NB4 (cell line): ENCODE results near the gene HS6ST2.

Source experiments
- DNase-seq: peaks from one replicate; pipeline ENCODE4 v3.0.0; 2010; ENCODE audit warnings: low read depth
- H3K4me3 ChIP-seq: one replicate; pipeline ENCODE4 v1.5.1; 2011; ENCODE audit warnings: mild to moderate bottlenecking, low read depth, low read length, moderate library complexity
- MYC ChIP-seq: IDR thresholded peaks from 2 replicates; pipeline ENCODE4 v1.6.1; 2011; ENCODE audit warnings: low read depth, low read length
- POLR2A ChIP-seq: IDR thresholded peaks from 2 replicates; pipeline ENCODE4 v1.6.1; 2011; ENCODE audit warnings: mild to moderate bottlenecking; ENCODE audit not compliant: insufficient read length; ENCODE audit errors: extremely low read depth
- TF ChIP-seq, protein P1 (sequence below): IDR thresholded peaks from one replicate; pipeline ENCODE4 v1.5.1; 2012; ENCODE audit warnings: low read depth, low read length
- TF ChIP-seq, protein P2 (sequence below): IDR thresholded peaks from 2 replicates; pipeline ENCODE4 v1.6.1; 2011; ENCODE audit warnings: low read depth, low read length

Gene HS6ST2

DNA sequence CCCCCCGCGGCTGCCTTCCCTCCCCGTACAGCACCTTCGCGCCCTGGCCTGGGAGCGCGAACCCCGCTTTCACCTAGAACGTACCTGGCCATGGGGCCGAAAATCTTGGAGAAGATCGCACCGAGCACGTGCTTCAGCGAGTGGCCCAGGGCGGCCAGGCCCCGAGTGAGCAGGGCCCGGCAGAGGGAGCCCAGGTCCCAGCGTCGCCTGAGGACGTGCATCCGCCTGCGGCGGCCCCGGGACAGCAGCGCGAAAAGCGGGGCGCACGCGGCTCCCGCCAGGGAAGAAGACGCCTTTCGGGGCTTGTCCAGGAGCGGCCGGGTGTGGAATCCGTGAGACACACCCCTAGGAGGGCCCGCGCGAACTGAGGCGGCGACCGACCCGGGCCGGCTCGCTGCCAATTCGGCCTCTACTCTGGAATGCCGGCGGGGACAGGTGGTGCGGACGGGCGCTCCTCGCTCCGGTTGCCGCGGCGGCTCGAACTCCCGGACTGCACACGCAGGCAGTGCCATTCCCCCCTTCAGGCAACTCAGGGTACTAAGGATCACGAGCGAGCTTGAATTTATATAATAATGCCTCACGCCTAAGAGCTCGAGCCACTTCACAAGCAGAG, at the start of gene HS6ST2:
Gene HS6ST2 (minus strand): TSS at position 539 of the 613 bp plus-strand sequence.
- TF ChIP-seq, protein P1, sequence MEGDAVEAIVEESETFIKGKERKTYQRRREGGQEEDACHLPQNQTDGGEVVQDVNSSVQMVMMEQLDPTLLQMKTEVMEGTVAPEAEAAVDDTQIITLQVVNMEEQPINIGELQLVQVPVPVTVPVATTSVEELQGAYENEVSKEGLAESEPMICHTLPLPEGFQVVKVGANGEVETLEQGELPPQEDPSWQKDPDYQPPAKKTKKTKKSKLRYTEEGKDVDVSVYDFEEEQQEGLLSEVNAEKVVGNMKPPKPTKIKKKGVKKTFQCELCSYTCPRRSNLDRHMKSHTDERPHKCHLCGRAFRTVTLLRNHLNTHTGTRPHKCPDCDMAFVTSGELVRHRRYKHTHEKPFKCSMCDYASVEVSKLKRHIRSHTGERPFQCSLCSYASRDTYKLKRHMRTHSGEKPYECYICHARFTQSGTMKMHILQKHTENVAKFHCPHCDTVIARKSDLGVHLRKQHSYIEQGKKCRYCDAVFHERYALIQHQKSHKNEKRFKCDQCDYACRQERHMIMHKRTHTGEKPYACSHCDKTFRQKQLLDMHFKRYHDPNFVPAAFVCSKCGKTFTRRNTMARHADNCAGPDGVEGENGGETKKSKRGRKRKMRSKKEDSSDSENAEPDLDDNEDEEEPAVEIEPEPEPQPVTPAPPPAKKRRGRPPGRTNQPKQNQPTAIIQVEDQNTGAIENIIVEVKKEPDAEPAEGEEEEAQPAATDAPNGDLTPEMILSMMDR: no peak
- no peak for TF ChIP-seq POLR2A
- TF ChIP-seq, protein P2, sequence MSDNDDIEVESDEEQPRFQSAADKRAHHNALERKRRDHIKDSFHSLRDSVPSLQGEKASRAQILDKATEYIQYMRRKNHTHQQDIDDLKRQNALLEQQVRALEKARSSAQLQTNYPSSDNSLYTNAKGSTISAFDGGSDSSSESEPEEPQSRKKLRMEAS: no peak
- no peak for TF ChIP-seq MYC
- DNase-seq: no peak
- no peak within 1 kb of the TSS for H3K4me3 ChIP-seq

DNA sequence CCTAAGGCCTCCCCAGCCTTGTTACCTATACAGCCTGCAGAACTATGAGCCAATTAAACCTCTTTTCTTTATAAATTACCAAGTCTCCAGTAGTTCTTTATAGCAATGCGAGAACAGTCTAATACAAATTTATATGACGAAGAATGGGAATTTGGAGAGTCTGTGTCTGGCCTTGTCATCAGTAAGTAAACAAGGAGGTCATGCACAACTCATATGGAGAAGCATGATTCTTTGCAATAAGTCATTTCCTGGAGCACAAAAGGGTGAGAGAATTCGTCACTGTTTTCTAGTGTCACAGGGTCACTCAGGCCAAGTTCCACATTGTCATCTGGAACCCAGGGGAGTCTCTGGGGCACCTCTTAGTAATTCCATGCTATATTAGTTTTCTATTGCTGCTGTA, 49.0 kb upstream of the HS6ST2 start:
- DNase-seq: no peak
- TF ChIP-seq MYC (no peak), POLR2A (no peak)
- TF ChIP-seq, protein P1: no peak
- TF ChIP-seq, protein P2: no peak
- no peak overlapping the region for H3K4me3 ChIP-seq

- H3K4me3 ChIP-seq: no peak overlapping the region
- TF ChIP-seq, protein P1: no peak
- no peak for TF ChIP-seq MYC
- TF ChIP-seq POLR2A: no peak
- TF ChIP-seq, protein P2: no peak
- DNase-seq: no peak
Measured at GRCh38 chrX:133005616-133006015, 47.2 kb upstream of the HS6ST2 start.

DNA sequence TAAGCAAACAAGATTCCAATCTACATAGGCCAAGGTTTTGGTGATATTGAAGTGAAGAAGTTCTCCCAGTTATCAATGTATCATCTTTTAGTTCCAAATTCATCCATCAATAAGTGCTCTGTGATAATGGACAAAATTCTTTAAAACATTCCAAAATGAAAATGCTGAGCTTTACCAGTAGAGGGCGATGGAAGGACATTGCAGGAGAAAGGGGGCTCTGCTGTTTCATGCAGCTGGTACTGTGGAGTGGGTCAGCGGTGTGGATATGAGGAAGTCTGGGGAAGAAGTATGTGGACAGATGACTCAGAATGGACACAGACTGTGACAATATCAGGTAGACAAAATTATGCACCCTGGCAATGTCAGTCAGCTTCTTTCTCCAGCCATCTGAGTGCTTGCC, 46.6 kb upstream of the HS6ST2 start:
- TF ChIP-seq, protein P1: peak; percentile 54
- TF ChIP-seq POLR2A: no peak
- peak; percentile 25 for DNase-seq
- H3K4me3 ChIP-seq: no peak overlapping the region

GRCh38 chrX:132999209-132999608, 40.8 kb upstream of the HS6ST2 start:
- DNase-seq: no peak
- no peak for TF ChIP-seq POLR2A
- TF ChIP-seq MYC: no peak
- TF ChIP-seq, protein P2: no peak
- TF ChIP-seq, protein P1: no peak
- H3K4me3 ChIP-seq: no peak overlapping the region

- no peak for DNase-seq
- H3K4me3 ChIP-seq: no peak overlapping the region
- TF ChIP-seq, protein P2: no peak
- TF ChIP-seq MYC: no peak
- no peak for TF ChIP-seq POLR2A
- TF ChIP-seq, protein P1: no peak
Measured at GRCh38 chrX:132990835-132991234, 32.4 kb upstream of the HS6ST2 start.
